ENCODE data around the gene UST. TPM values are rescaled to one million over a fixed set of nuclear protein-coding genes. Genes with fewer than 3 reads are reported as not detected.

UST gene
- total RNA-seq, 1 experiment from 2014 or later = 6.1 TPM

DNA sequence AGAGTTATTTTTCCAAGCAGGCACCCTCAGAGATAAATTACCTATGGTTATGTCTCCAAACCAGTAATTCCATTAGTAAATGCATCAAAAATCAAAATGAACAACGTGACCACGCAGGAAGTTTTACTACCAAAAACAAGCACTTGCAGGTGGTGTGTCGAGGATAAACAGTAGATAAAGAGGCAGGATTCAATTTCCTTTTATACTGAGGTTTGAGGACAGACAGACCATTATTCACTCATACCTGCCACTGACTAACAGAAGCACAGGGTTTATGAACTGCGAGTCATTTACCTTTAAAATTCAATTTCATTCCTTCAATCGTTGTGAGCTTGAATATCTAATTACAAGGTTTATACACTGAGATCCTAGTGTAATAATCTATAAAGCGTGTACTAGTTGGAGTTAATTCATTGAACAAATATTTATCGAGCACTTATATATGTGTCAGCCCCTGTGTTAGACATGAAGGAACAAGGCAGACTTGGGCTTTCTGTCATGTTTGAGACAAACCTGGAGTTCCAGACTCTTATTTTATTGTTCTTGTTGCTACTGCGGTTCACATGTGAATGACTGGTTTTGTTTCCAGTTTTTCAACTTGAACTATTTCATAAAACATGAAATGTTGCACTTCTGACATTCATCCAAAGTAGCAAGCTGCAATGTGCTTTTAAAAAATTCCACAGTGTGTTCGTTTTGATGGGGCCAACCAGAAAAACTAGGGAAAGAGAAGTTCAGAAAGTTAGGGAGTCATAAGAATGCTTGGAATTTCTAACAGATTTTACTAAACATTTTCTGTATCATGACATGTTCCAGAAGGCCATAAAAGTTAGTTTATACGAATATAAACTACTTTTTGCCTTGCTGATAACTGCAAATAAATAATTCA is 205.6 kb downstream of the UST start:
- POLR2A ChIA-PET = no interaction called here
- DNase-seq (ENCODE audit: low read depth, low spot score) = no peak
- no peak overlapping the region for H3K4me2 ChIP-seq (ENCODE audit: low read length)

DNA sequence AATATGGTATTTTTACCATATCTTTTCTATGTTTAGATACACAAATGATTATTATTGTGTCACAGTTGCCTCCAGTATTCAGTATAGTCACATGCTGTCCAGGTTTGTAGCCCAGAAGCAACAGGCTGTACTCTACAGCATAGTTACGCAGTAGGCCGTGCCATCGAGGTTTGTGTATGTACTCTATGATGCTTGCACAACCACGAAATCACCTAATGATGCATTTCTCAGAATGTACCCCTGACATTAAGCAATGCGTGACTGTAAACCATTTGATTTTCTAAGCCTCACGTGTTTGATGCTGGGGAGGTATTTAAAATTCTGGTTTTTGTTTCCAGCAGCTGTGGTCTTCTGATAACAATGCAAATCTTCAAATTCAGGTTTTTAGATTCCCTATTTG is 207.6 kb downstream of the UST start:
- no TSS peak for BruUV-seq (replicated peaks)
- POLR2A ChIA-PET = no interaction called here
- TF ChIP-seq POLR2AphosphoS5 (IDR thresholded peaks at IDR 0.05; ENCODE audit: low read depth, low read length) = no peak
- TF ChIP-seq YY1 (IDR thresholded peaks at IDR 0.05; ENCODE audit: extremely low read depth, insufficient replicate concordance, low read depth, low read length) = no peak
- no peak for TF ChIP-seq SP1 (IDR thresholded peaks at IDR 0.05; ENCODE audit: low read depth)
- TF ChIP-seq ZFX (IDR thresholded peaks at IDR 0.05) = no peak
- no peak for TF ChIP-seq SRF (IDR thresholded peaks at IDR 0.05; ENCODE audit: low read depth)
- no peak for TF ChIP-seq POLR2A (IDR thresholded peaks at IDR 0.05; ENCODE audit: borderline replicate concordance, extremely low read depth, insufficient read depth, insufficient read length)
- no peak for TF ChIP-seq SIN3A (IDR thresholded peaks at IDR 0.05; ENCODE audit: low read depth)
- TF ChIP-seq JUND (IDR thresholded peaks at IDR 0.05) = no peak
- TF ChIP-seq CEBPB (IDR thresholded peaks at IDR 0.05; ENCODE audit: low read depth) = no peak
- TF ChIP-seq EZH2 (IDR thresholded peaks at IDR 0.05) = no peak
- TF ChIP-seq ZNF274 (IDR thresholded peaks at IDR 0.05; ENCODE audit: low read depth, low read length) = no peak
- TF ChIP-seq, protein P1, sequence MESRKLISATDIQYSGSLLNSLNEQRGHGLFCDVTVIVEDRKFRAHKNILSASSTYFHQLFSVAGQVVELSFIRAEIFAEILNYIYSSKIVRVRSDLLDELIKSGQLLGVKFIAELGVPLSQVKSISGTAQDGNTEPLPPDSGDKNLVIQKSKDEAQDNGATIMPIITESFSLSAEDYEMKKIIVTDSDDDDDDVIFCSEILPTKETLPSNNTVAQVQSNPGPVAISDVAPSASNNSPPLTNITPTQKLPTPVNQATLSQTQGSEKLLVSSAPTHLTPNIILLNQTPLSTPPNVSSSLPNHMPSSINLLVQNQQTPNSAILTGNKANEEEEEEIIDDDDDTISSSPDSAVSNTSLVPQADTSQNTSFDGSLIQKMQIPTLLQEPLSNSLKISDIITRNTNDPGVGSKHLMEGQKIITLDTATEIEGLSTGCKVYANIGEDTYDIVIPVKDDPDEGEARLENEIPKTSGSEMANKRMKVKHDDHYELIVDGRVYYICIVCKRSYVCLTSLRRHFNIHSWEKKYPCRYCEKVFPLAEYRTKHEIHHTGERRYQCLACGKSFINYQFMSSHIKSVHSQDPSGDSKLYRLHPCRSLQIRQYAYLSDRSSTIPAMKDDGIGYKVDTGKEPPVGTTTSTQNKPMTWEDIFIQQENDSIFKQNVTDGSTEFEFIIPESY (IDR thresholded peaks at IDR 0.05; ENCODE audit: extremely low read depth, insufficient replicate concordance, low read length) = no peak

More for the DNA sequence above, 205.6 kb downstream of the UST start:
- no TSS peak for BruUV-seq (replicated peaks)
- Histone ChIP-seq H3K79me2 (ENCODE audit: insufficient read depth, low read length) (no peaks in the 10 kb centered on the region), H3K4me3 (replicated peaks in 1 of 2; ENCODE audit: low read depth in 1 of 2, low read length in 2 of 2) (no peak overlapping the region), H3K36me3 (ENCODE audit: control insufficient read depth in 1 of 2, insufficient read depth in 2 of 2, low read length in 2 of 2) (no peaks in the 10 kb centered on the region), H3K27me3 (ENCODE audit: insufficient read depth, low read length) (no peaks in the 10 kb centered on the region), H3K4me1 (ENCODE audit: control insufficient read depth in 1 of 2, insufficient read depth in 2 of 2, low read length in 2 of 2) (0 out of 4 replicates have a peak, but pooled peaks cover 0 to 2% of the 10 kb centered on the region in 2 experiments), H2AFZ (ENCODE audit: low read depth, low read length, poor library complexity, severe bottlenecking) (no peak overlapping the region), H3K9me3 (ENCODE audit: control insufficient read depth in 1 of 2, insufficient read depth in 1 of 2, low read depth in 1 of 2, low read length in 2 of 2) (no peaks in the 10 kb centered on the region), H3K9me2 (ENCODE audit: insufficient read depth) (no peaks in the 10 kb centered on the region), H3K27ac (ENCODE audit: low read depth, low read length) (no peak overlapping the region), H4K20me1 (ENCODE audit: insufficient read depth) (no peaks in the 10 kb centered on the region), H3K9ac (ENCODE audit: low read length) (no peak overlapping the region)
- TF ChIP-seq TCF7L2 (IDR thresholded peaks at IDR 0.05; ENCODE audit: borderline replicate concordance, extremely low read depth, insufficient read depth, insufficient read length) (no peak), ELF1 (IDR thresholded peaks at IDR 0.05; ENCODE audit: borderline replicate concordance, low read depth) (no peak), POLR2AphosphoS5 (IDR thresholded peaks at IDR 0.05; ENCODE audit: low read depth, low read length) (no peak), SRF (IDR thresholded peaks at IDR 0.05; ENCODE audit: low read depth) (no peak)
- TF ChIP-seq, protein P2, sequence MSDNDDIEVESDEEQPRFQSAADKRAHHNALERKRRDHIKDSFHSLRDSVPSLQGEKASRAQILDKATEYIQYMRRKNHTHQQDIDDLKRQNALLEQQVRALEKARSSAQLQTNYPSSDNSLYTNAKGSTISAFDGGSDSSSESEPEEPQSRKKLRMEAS (IDR thresholded peaks at IDR 0.05) = no peak
- TF ChIP-seq, protein P3, sequence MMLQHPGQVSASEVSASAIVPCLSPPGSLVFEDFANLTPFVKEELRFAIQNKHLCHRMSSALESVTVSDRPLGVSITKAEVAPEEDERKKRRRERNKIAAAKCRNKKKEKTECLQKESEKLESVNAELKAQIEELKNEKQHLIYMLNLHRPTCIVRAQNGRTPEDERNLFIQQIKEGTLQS (IDR thresholded peaks at IDR 0.05) = no peak
- RAD21 ChIA-PET (ENCODE audit: low non-redundant PET in 1 of 2, low total read pairs in 2 of 2, uncharacterized antibody in 2 of 2, unreplicated experiment in 2 of 2) = no interaction called here
- CTCF ChIA-PET = no interaction called here
- no peak for ATAC-seq
- intact Hi-C loops (cut with micrococcal nuclease) = no loop called here

More for the DNA sequence above, 207.6 kb downstream of the UST start:
- no peak overlapping the region for H3K4me2 ChIP-seq (ENCODE audit: low read length)
- H3K9me2 ChIP-seq (ENCODE audit: insufficient read depth) = no peaks in the 10 kb centered on the region
- H3K79me2 ChIP-seq (ENCODE audit: insufficient read depth, low read length) = no peaks in the 10 kb centered on the region
- H3K27ac ChIP-seq (ENCODE audit: low read depth, low read length) = no peak overlapping the region
- ATAC-seq (no peak), DNase-seq (ENCODE audit: low read depth, low spot score) (no peak)
- intact Hi-C loops (cut with micrococcal nuclease) = no loop called here
- H3K4me1 ChIP-seq (ENCODE audit: control insufficient read depth in 1 of 2, insufficient read depth in 2 of 2, low read length in 2 of 2) = no peaks in the 10 kb centered on the region
- no peak overlapping the region for H3K4me3 ChIP-seq (replicated peaks in 1 of 2; ENCODE audit: low read depth in 1 of 2, low read length in 2 of 2)
- no peaks in the 10 kb centered on the region for H4K20me1 ChIP-seq (ENCODE audit: insufficient read depth)
- no peaks in the 10 kb centered on the region for H3K9me3 ChIP-seq (ENCODE audit: control insufficient read depth in 1 of 2, insufficient read depth in 1 of 2, low read depth in 1 of 2, low read length in 2 of 2)
- H3K27me3 ChIP-seq (ENCODE audit: insufficient read depth, low read length) = no peaks in the 10 kb centered on the region
- no peaks in the 10 kb centered on the region for H3K36me3 ChIP-seq (ENCODE audit: control insufficient read depth in 1 of 2, insufficient read depth in 2 of 2, low read length in 2 of 2)
- RAD21 ChIA-PET (ENCODE audit: low non-redundant PET in 1 of 2, low total read pairs in 2 of 2, uncharacterized antibody in 2 of 2, unreplicated experiment in 2 of 2) = no interaction called here
- no peak overlapping the region for H3K9ac ChIP-seq (ENCODE audit: low read length)
- CTCF ChIA-PET = interaction anchor here (0.9 kb wide), 1 partner anchor 377 kb away, joined by 3 read pairs; no protein-coding TSS in a partner anchor
- H2AFZ ChIP-seq (ENCODE audit: low read depth, low read length, poor library complexity, severe bottlenecking) = no peak overlapping the region
